ENCODE results near the gene JPH2.
"Not testable (repeated sequence)": the region's sequence is repeated elsewhere in the genome, so short reads cannot be mapped to it uniquely, and the experiment has no call there.

The JPH2 gene

GRCh38 chr20:44211177-44212039 is 24.4 kb upstream of the JPH2 start:
- DNase-seq (ENCODE audit: low read depth) = no peak

- peak; percentile 93 for DNase-seq (ENCODE audit: low read depth)
Measured at GRCh38 chr20:44210406-44211176, 23.6 kb upstream of the JPH2 start, which contains the start of gene OSER1. Gene OSER1, minus strand, starts transcription at chr20:44210771. Its CDS starts 3,814 bp downstream, at chr20:44206957.

GRCh38 chr20:44209686-44210405 is 22.9 kb upstream of the JPH2 start:
- DNase-seq (ENCODE audit: low read depth) = no peak

GRCh38 chr20:44208770-44209169 is 21.8 kb upstream of the JPH2 start:
- DNase-seq (ENCODE audit: low read depth) = no peak

- DNase-seq (ENCODE audit: low read depth) = no peak
Measured at GRCh38 chr20:44208165-44208564, 21.2 kb upstream of the JPH2 start.

- DNase-seq (ENCODE audit: low read depth) = no peak
Measured at GRCh38 chr20:44207126-44207723, 20.2 kb upstream of the JPH2 start.

- DNase-seq (ENCODE audit: low read depth) = no peak
Measured at GRCh38 chr20:44206132-44206531, 19.1 kb upstream of the JPH2 start.

- DNase-seq (ENCODE audit: low read depth) = no peak
Measured at GRCh38 chr20:44204832-44205215, 17.8 kb upstream of the JPH2 start.

- DNase-seq (ENCODE audit: low read depth) = no peak
Measured at GRCh38 chr20:44204156-44204831, 17.3 kb upstream of the JPH2 start.

GRCh38 chr20:44203161-44203560 is 16.2 kb upstream of the JPH2 start:
- no peak for DNase-seq (ENCODE audit: low read depth)

GRCh38 chr20:44200983-44201382 is 14.0 kb upstream of the JPH2 start:
- no peak for DNase-seq (ENCODE audit: low read depth)

GRCh38 chr20:44200371-44200770 is 13.4 kb upstream of the JPH2 start:
- DNase-seq (ENCODE audit: low read depth) = no peak

- DNase-seq (ENCODE audit: low read depth) = no peak
Measured at GRCh38 chr20:44199877-44200276, 12.9 kb upstream of the JPH2 start.

GRCh38 chr20:44198872-44199271 is 11.9 kb upstream of the JPH2 start:
- no peak for DNase-seq (ENCODE audit: low read depth)

GRCh38 chr20:44196271-44196670 is 9.3 kb upstream of the JPH2 start:
- DNase-seq (ENCODE audit: low read depth) = no peak

GRCh38 chr20:44195605-44196004 is 8.6 kb upstream of the JPH2 start:
- no peak for DNase-seq (ENCODE audit: low read depth)

GRCh38 chr20:44193801-44194200 is 6.8 kb upstream of the JPH2 start:
- no peak for DNase-seq (ENCODE audit: low read depth)

- not testable (repeated sequence) for DNase-seq (ENCODE audit: low read depth)
Measured at GRCh38 chr20:44191640-44192039, 4.7 kb upstream of the JPH2 start.

- peak; percentile 49 for DNase-seq (ENCODE audit: low read depth)
Measured at GRCh38 chr20:44190197-44190852, 3.3 kb upstream of the JPH2 start.

- DNase-seq (ENCODE audit: low read depth) = no peak
Measured at GRCh38 chr20:44188752-44189151, 1.8 kb upstream of the JPH2 start.

Measured in GM04504 (cell line).